Heart right ventricle (tissue), 16 donors: ENCODE data around the gene ZNF669. TPM values are rescaled to one million over a fixed set of nuclear protein-coding genes. Genes with fewer than 3 reads are reported as not detected.
"Not testable (repeated sequence)": the region's sequence is repeated elsewhere in the genome, so short reads cannot be mapped to it uniquely, and the experiment has no call there.

Experiments
- ATAC-seq, 8 donors: fragments of 200-7000 bp; cut with Tn5 transposase; one replicate each; pipeline ENCODE4 v1.9.1; 2020; ENCODE audit warnings: mild to moderate bottlenecking in 8 of 8, moderate library complexity in 8 of 8, moderate number of reproducible peaks in 1 of 8
- DNase-seq, 2 donors: peaks; one replicate each; pipeline ENCODE4 v3.0.0-alpha.2; 2020
- H3K27ac ChIP-seq, 10 donors: fragments of 200-600 bp; sonication (generic) in 2 of 10; one replicate each; pipeline versions ENCODE4 v1.5.0 to v1.8.0; 2020 to 2022; ENCODE audit warnings: mild to moderate bottlenecking in 3 of 10
- H3K27me3 ChIP-seq, 7 donors: fragments of 200-600 bp; one replicate each; pipeline ENCODE4 v1.8.0; 2021 to 2022; ENCODE audit warnings: mild to moderate bottlenecking in 2 of 7
- H3K36me3 ChIP-seq, 9 donors: fragments of 200-600 bp; sonication (generic) in 1 of 9; one replicate each; pipeline versions ENCODE4 v1.5.0 to v1.8.0; 2020 to 2022; ENCODE audit warnings: mild to moderate bottlenecking in 2 of 9
- H3K4me1 ChIP-seq, 9 donors: fragments of 200-600 bp; sonication (generic) in 1 of 9; one replicate each; pipeline versions ENCODE4 v1.5.0 to v1.8.0; 2020 to 2022; ENCODE audit warnings: mild to moderate bottlenecking in 4 of 9
- H3K4me3 ChIP-seq, 10 donors: fragments of 200-600 bp; sonication (generic) in 2 of 10; one replicate each; pipeline versions ENCODE4 v1.5.0 to v1.8.0; 2020 to 2022; ENCODE audit warnings: mild to moderate bottlenecking in 7 of 10, moderate library complexity in 2 of 10
- H3K9me3 ChIP-seq, 11 donors: fragments of 200-600 bp in 10 of 11; sonication (generic) in 2 of 11; one replicate each; pipeline versions ENCODE4 v1.5.0 to v1.8.0; 2013 to 2022; ENCODE audit warnings: mild to moderate bottlenecking in 2 of 11, control low read depth in 1 of 11, moderate library complexity in 1 of 11
- CTCF ChIP-seq, 9 donors: fragments of 200-600 bp; sonication (generic) in 2 of 9; IDR thresholded peaks; one replicate each; pipeline versions ENCODE4 v1.5.0 to v1.8.0; 2021 to 2022; ENCODE audit warnings: antibody characterized with exemption in 9 of 9, mild to moderate bottlenecking in 5 of 9, moderate library complexity in 1 of 9
- WGBS, 2 donors: extraction: QIAGEN DNeasy Blood & Tissue Kit; methylation state at CpG; one replicate each; pipeline ENCODE4 v1.1.7; 2013; ENCODE audit warnings: inconsistent platforms in 1 of 2; 5-methylcytosine and 5-hydroxymethylcytosine counted together
- intact Hi-C, 10 donors: fragments of 100-400 bp; cut with DNase I; formaldehyde crosslinking; loops; one replicate each; pipeline versions ENCODE4 v1.11.1 to v1.14.2; 2022
- long read RNA-seq, 3 donors: library from polyadenylated mRNA; unstranded; transcript quantifications; one replicate each; pipeline ENCODE4 v2.0.0, GENCODE V29; 2020 to 2021
- polyA plus RNA-seq, 2 donors: library from polyadenylated mRNA; stranded (reverse); fragments of 200-250 nt; gene quantifications; one replicate each; pipeline ENCODE4 v1.2.3, GENCODE V29; 2013
- total RNA-seq, 10 donors: library from RNA; stranded (reverse); fragmentation: NEBNext Ultra II Directional in 3 of 10; extraction: Animal tissue kit (Norgen Biotek cat#: 25700) in 3 of 10; gene quantifications; one replicate each; pipeline versions ENCODE4 v1.2.1 to v1.2.4, GENCODE V29; 2021 to 2023
- donor health status: Arrhythmogenic right ventricular cardiomyopathy.
- donor health status: ischemic (EF 13 %, LVEDD 7.1; RV severe dilation, severe dysfunction).
- donor health status: healthy with polysubstance abuse.
- donor health status: DM: no; HTN: yes; CAD: no.
- donor health status: DM: no; HTN: no; CAD: no.
- donor health status: ischemic (EF 25% LVEDD 6.9; RV normal size, moderate dysfunction).
- donor health status: ischemic (EF 25% LVEDD 5.7; RV mildly dilated, moderate dysfunction).
- donor health status: healthy.
- donor health status: DM: yes; HTN: yes; CAD: no.
- donor health status: Ischemic cardiomyopathy.
- donor health status: ischemic (EF 35%, LVEDD 5.7; RV mildly dilated, moderate dysfunction).
- donor health status: nonischemic (EF 11% LVEDD 7.7; RV severe dilation, severe dysfunction).
- donor health status: DM: yes; HTN: yes; CAD: no.
- donor health status: PGD.
- donor health status: ischemic (EF 29% LVEDD 5.4; RV normal size, mild dysfunction).
- donor health status: nonischemic (EF 23%, LVEDD 6.1; RV moderate dilation, normal function).

Gene ZNF669
- total RNA-seq = 1 to 10 TPM; 2.1 to 4.7 (median 3.5) TPM
- 1 to 10 TPM; 2.6 to 3.8 TPM for polyA plus RNA-seq
- long read RNA-seq, donor 1, partial matches to known transcripts = 0 of 3 reads
- long read RNA-seq, donor 1, other reads (novel, unspliced or antisense) = 0 of 3 reads
- long read RNA-seq, donor 2, partial matches to known transcripts = 0 of 4 reads
- long read RNA-seq, donor 2, other reads (novel, unspliced or antisense) = 0 of 4 reads
- long read RNA-seq, donor 3, transcript ZNF669-204 (4 exons, 1,718 nt) = major isoform, 10 of 13 reads
- long read RNA-seq, donor 3, partial matches to known transcripts = 0 of 13 reads
- long read RNA-seq, donor 3, other reads (novel, unspliced or antisense) = 0 of 13 reads

- H3K9me3 ChIP-seq = peaks cover 0 to 46% (median 11%) of the 10 kb centered on the region in 11 donors
- H3K4me3 ChIP-seq = peak within 1 kb of the TSS; percentile 64 to 95 (median 90)
- peaks cover 0 to 35% (median 29%) of the 10 kb centered on the region in 9 donors for H3K36me3 ChIP-seq
- ATAC-seq (peak; percentile 100), DNase-seq (peak; percentile 97)
- H3K27ac ChIP-seq = peak within 1 kb of the TSS in 9 of 10 donors; percentile 76 to 91 (median 84)
- H3K4me1 ChIP-seq = peaks cover 0 to 21% (median 14%) of the 10 kb centered on the region in 9 donors
- TF ChIP-seq CTCF (IDR thresholded peaks at IDR 0.05) = no peak
- no peaks in the 10 kb centered on the region for H3K27me3 ChIP-seq
- intact Hi-C loops = loop anchor here in 3 of 10 donors (2.0 to 10.0 kb wide), 4 partner anchors 25 to 231 kb away; partner anchors contain the start of genes ZNF496 (in 3 of the 3) and ZNF670 (in 1 of the 3)
- 0 to 1% methylated on average over 58 of the region's 58 CpGs for WGBS, 2 donors
Measured at GRCh38 chr1:247103859-247104591, at the start of gene ZNF669. Gene ZNF669 (minus strand): TSS chr1:247104356. CDS start chr1:247104199, 157 bp downstream.

GRCh38 chr1:247147781-247148180 lies 43.6 kb upstream of the ZNF669 start:
- H3K9me3 ChIP-seq = peaks cover 0 to 100% (median 27%) of the 10 kb centered on the region in 11 donors
- no peaks in the 10 kb centered on the region for H3K4me1 ChIP-seq
- peaks cover 0 to 73% (median 0%) of the 10 kb centered on the region in 9 donors for H3K36me3 ChIP-seq
- no peak overlapping the region for H3K27ac ChIP-seq
- WGBS, 2 donors = 98 to 100% methylated on average over 2 of the region's 2 CpGs
- H3K27me3 ChIP-seq = no peaks in the 10 kb centered on the region
- intact Hi-C loops = no loop called here
- H3K4me3 ChIP-seq = no peak overlapping the region
- TF ChIP-seq CTCF (IDR thresholded peaks at IDR 0.05) = no peak
- ATAC-seq (no peak), DNase-seq (no peak)

- H3K4me1 ChIP-seq, ATAC-seq, H3K27me3 ChIP-seq, H3K27ac ChIP-seq, intact Hi-C loops, DNase-seq, H3K4me3 ChIP-seq: not testable (repeated sequence)
- H3K36me3 ChIP-seq = peaks cover 0 to 71% (median 0%) of the 10 kb centered on the region in 9 donors
- 94 to 96% methylated on average over 10 of the region's 10 CpGs for WGBS, 2 donors
- peaks cover 0 to 100% (median 21%) of the 10 kb centered on the region in 11 donors for H3K9me3 ChIP-seq
Measured at GRCh38 chr1:247147120-247147519, 43.0 kb upstream of the ZNF669 start.

GRCh38 chr1:247146671-247147070 lies 42.5 kb upstream of the ZNF669 start:
- intact Hi-C loops = no loop called here
- Histone ChIP-seq H3K4me3 (no peak overlapping the region), H3K36me3 (peaks cover 0 to 76% (median 0%) of the 10 kb centered on the region in 9 donors), H3K4me1 (no peaks in the 10 kb centered on the region), H3K27ac (no peak overlapping the region), H3K9me3 (peaks cover 0 to 100% (median 19%) of the 10 kb centered on the region in 11 donors), H3K27me3 (no peaks in the 10 kb centered on the region)
- 96 to 98% methylated on average over 3 of the region's 3 CpGs for WGBS, 2 donors
- ATAC-seq (no peak), DNase-seq (no peak)
- no peak for TF ChIP-seq CTCF (IDR thresholded peaks at IDR 0.05)
